ENCODE results near the gene MAPK8. TPM values are rescaled to one million over a fixed set of nuclear protein-coding genes. Genes with fewer than 3 reads are reported as not detected.

The MAPK8 gene
- total RNA-seq, 1 experiment from 2014 or later, result 55.7 TPM

DNA sequence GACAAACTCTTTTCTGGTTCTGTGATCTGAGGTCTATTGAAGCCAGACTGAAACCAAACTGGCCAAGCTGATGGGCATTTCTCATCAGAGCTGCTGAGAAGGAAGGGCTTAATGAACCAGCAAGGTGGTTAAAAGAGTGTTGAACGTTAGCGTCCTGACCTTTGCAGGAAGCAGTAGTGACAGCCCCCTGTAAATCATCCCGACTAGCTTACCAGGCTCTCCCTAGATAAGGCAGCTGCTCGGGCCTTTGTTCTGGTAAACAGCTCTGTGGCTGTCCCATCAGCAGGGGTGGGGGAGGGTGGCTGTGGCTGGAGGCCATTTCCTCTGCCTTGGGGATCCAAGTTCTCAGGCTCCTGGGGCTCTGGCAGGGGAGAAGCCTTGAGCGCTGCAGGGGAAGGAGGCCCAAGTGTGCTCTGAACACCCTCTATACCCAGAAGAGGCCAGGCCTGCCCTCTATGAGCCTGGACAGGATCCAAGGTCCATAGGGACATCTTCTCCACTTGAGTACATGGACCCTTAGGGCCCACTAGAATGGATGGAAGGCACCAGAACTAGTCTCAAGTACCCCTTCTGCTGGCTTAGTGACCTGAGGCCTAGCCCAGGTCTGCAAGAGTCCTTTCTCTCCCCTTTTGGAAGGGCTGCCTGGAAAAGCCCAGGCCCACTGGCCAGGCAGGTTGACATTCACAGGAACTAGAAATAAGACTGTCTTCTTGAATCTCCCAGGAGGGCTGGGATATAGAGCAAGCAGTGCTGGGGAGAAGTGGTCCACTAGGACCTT lies 163.8 kb downstream of the MAPK8 start:
- CTCF ChIA-PET, result no interaction called here
- no peak for DNase-seq
- intact Hi-C loops (cut with micrococcal nuclease; ENCODE audit: unreplicated experiment), result no loop called here

DNA sequence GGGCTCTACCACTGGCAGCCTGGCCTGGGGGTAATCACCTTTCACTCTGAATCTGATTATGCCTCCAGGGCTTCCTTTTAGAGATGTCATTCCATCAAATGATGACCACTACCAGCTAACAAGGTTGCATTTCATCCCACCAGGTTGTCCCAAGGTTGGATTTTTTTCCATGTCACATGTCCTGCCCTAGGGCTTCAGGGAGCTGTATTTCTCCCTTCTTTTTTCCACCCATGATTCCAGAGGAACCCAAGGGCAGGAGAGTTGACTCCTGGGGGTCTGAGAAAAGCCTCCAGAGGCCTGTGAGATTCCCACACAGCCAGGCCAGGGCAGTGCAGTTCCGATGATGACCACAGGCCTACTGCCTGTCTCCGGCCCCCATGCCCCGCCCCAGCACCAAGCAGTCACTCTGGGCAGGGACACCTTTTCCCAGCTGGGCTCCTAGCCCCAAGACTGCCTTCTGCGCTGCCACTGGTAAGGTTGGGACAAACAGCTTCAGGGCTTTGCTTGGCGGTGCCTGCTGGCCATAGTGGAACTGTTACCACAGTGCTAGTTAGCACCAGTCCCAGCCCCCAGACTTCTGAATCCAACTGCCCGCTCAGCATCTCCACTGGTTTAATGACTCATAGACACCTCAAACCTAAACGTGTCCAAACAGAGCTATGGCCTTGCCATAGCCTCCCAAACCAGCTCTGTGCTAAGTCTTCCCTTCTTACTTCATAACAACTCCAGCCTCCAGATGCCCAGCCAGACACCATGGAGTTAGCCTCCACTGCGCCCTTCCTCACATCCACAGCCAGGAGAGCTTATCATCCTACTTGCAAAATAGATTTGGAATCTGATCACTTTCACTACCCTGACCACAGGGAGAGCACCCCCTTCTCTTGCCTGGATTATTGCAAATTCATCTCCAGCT lies 164.7 kb downstream of the MAPK8 start:
- peaks cover 2% of the 10 kb centered on the region for H3K9me3 Mint-ChIP-seq (ENCODE audit: low read depth, unreplicated experiment)
- no peak for DNase-seq
- H3K27ac Mint-ChIP-seq (ENCODE audit: unreplicated experiment), result no peak overlapping the region
- no peaks in the 10 kb centered on the region for H3K36me3 Mint-ChIP-seq (ENCODE audit: insufficient read depth, unreplicated experiment)
- TF ChIP-seq, protein P1, sequence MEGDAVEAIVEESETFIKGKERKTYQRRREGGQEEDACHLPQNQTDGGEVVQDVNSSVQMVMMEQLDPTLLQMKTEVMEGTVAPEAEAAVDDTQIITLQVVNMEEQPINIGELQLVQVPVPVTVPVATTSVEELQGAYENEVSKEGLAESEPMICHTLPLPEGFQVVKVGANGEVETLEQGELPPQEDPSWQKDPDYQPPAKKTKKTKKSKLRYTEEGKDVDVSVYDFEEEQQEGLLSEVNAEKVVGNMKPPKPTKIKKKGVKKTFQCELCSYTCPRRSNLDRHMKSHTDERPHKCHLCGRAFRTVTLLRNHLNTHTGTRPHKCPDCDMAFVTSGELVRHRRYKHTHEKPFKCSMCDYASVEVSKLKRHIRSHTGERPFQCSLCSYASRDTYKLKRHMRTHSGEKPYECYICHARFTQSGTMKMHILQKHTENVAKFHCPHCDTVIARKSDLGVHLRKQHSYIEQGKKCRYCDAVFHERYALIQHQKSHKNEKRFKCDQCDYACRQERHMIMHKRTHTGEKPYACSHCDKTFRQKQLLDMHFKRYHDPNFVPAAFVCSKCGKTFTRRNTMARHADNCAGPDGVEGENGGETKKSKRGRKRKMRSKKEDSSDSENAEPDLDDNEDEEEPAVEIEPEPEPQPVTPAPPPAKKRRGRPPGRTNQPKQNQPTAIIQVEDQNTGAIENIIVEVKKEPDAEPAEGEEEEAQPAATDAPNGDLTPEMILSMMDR (IDR thresholded peaks at IDR 0.05; ENCODE audit: unreplicated experiment), result no peak
- no TSS peak for BruUV-seq (replicated peaks)
- intact Hi-C loops (cut with micrococcal nuclease; ENCODE audit: unreplicated experiment), result no loop called here
- H3K27me3 Mint-ChIP-seq (ENCODE audit: unreplicated experiment), result peaks cover 33% of the 10 kb centered on the region
- no peak overlapping the region for H3K4me3 Mint-ChIP-seq (ENCODE audit: low read depth, unreplicated experiment)
- H3K4me1 Mint-ChIP-seq (ENCODE audit: low read depth, unreplicated experiment), result no peaks in the 10 kb centered on the region
- CTCF ChIA-PET, result no interaction called here

More for the DNA sequence above, 163.8 kb downstream of the MAPK8 start:
- TF ChIP-seq, protein P1 (IDR thresholded peaks at IDR 0.05; ENCODE audit: unreplicated experiment), result no peak
- Mint-ChIP-seq H3K36me3 (ENCODE audit: insufficient read depth, unreplicated experiment) (no peaks in the 10 kb centered on the region), H3K27ac (ENCODE audit: unreplicated experiment) (no peak overlapping the region), H3K4me3 (ENCODE audit: low read depth, unreplicated experiment) (no peak overlapping the region), H3K4me1 (ENCODE audit: low read depth, unreplicated experiment) (no peaks in the 10 kb centered on the region), H3K27me3 (ENCODE audit: unreplicated experiment) (peaks cover 33% of the 10 kb centered on the region), H3K9me3 (ENCODE audit: low read depth, unreplicated experiment) (peaks cover 2% of the 10 kb centered on the region)
- no TSS peak for BruUV-seq (replicated peaks)

DNA sequence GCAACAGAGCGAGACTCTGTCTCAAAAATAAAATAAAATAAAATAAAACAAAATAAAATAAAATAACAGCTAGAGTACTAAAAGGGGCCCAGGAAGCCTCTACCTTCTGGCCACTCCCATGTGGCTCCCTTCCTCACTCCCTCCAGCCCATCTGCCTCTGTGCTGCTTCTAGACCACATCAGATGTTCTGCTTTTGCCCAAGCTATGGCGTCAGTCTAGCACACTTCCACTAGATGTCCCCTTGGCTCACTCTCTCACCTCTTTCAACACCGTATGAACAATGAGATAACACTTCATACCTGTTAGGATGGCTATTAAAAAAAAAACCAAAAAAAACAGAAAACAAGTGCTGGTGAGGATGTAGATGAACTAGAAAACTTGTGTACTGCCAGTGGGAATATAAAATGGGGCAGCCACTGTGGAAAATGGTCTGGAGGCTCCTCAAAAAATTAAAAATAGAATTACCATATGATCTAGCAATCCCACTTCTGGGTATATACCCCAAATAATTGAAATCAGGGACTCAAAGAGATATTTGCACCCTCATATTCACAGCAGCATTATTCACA lies 166.1 kb downstream of the MAPK8 start:
- intact Hi-C loops (cut with micrococcal nuclease; ENCODE audit: unreplicated experiment), result no loop called here
- Mint-ChIP-seq H3K4me3 (ENCODE audit: low read depth, unreplicated experiment) (no peak overlapping the region), H3K27ac (ENCODE audit: unreplicated experiment) (no peak overlapping the region), H3K9me3 (ENCODE audit: low read depth, unreplicated experiment) (peaks cover 2% of the 10 kb centered on the region), H3K27me3 (ENCODE audit: unreplicated experiment) (peaks cover 36% of the 10 kb centered on the region), H3K4me1 (ENCODE audit: low read depth, unreplicated experiment) (no peaks in the 10 kb centered on the region), H3K36me3 (ENCODE audit: insufficient read depth, unreplicated experiment) (no peaks in the 10 kb centered on the region)
- CTCF ChIA-PET, result no interaction called here
- BruUV-seq (replicated peaks), result no TSS peak
- TF ChIP-seq, protein P1 (IDR thresholded peaks at IDR 0.05; ENCODE audit: unreplicated experiment), result no peak
- no peak for DNase-seq

DNA sequence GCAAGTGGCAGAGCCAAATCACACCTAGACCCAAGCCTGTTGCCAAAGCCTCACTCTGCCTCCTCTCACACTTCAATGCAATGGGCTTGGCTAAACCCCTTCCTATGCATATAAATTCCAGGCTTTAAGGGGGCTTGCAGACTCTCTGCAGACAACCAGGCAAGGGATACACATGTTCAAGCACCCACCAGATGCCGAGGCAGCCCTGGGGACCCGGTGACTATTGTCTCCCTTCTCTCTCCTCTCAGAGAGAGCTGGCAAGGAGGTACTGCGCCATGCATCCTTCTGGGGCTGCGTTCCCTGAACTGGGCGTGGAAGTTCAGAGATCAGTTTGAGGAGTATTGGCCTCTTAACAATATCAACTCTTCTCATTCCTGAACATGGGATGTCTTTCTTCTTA lies 167.2 kb downstream of the MAPK8 start:
- H3K27me3 Mint-ChIP-seq (ENCODE audit: unreplicated experiment), result peaks cover 46% of the 10 kb centered on the region
- H3K9me3 Mint-ChIP-seq (ENCODE audit: low read depth, unreplicated experiment), result peaks cover 2% of the 10 kb centered on the region
- BruUV-seq (replicated peaks), result no TSS peak
- no peaks in the 10 kb centered on the region for H3K36me3 Mint-ChIP-seq (ENCODE audit: insufficient read depth, unreplicated experiment)
- no peak overlapping the region for H3K4me3 Mint-ChIP-seq (ENCODE audit: low read depth, unreplicated experiment)
- intact Hi-C loops (cut with micrococcal nuclease; ENCODE audit: unreplicated experiment), result no loop called here
- CTCF ChIA-PET, result no interaction called here
- DNase-seq, result no peak
- H3K27ac Mint-ChIP-seq (ENCODE audit: unreplicated experiment), result no peak overlapping the region
- TF ChIP-seq, protein P1 (IDR thresholded peaks at IDR 0.05; ENCODE audit: unreplicated experiment), result no peak
- H3K4me1 Mint-ChIP-seq (ENCODE audit: low read depth, unreplicated experiment), result no peaks in the 10 kb centered on the region
